Measurements from ENCODE around the gene OSBPL7. TPM values are rescaled to one million over a fixed set of nuclear protein-coding genes. Genes with fewer than 3 reads are reported as not detected.

Gene OSBPL7
- total RNA-seq, 1 experiment from 2014 or later = 0.71 TPM

DNA sequence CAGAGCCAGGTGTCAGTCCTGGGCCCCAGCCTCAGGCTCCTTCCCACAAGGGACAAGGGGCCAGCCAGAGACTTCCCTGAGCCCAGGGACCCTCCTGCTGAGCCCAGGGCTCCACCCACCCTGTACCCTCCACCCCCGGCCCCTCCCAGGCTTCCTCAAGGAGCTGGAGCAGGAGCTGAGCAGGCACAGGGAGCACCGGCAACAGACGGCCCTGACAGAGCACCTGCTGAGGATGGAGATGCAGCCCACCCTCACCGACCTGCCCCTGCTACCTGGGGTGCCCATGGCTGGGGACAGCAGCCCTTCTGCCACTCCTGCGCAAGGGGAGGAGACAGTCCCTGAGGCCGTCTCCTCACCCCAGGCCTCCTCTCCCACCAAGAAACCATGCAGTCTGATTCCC, 15.0 kb upstream of the OSBPL7 start:
- in situ Hi-C loops (cut with HindIII; ENCODE audit: low pct_unique_long_range_greater_than_20kb, low sequenced_read_pairs) = no loop called here
- DNase-seq (ENCODE audit: low read depth, low spot score) = no peak

DNA sequence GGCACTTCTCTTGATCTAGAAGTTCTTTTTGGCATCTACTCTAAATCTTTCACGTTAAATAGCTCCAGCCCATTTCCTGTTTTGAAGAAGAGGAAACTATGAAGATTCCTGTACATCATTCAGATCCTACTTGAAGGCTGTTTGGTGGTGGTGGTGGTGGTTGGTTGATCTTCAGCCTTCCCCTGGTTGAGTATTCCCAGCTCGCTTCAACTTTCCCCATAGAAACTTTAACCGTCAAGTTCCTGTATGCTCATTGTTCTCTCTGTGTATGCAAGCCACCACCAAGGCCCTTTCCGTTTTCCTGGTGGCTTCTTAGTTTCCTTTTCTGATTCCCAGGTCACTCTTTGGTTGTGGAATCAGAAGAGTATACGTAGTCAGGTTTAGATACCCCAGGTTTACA, 13.2 kb upstream of the OSBPL7 start:
- DNase-seq (ENCODE audit: low read depth, low spot score) = no peak
- in situ Hi-C loops (cut with HindIII; ENCODE audit: low pct_unique_long_range_greater_than_20kb, low sequenced_read_pairs) = no loop called here

DNA sequence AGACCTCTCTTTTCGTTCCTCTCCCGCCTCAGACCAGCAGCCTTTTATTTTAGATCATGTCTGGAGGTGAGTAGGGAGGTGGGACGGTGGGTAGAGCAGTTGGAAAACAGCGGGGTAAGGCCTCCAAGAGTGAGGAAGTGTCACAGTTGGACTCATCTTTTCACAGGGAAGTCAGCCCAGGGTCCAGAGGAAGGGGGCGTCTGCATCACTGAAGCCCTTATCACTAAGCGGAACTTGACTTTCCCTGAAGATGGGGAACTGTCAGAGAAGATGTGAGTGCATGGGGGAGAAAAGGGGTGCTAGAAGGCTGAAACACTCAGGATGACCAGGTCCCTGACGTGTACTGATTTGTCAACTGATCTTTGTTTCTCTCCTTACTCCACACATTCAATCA, 10.3 kb upstream of the OSBPL7 start:
- no peak for DNase-seq (ENCODE audit: low read depth, low spot score)
- in situ Hi-C loops (cut with HindIII; ENCODE audit: low pct_unique_long_range_greater_than_20kb, low sequenced_read_pairs) = no loop called here

- DNase-seq (ENCODE audit: low read depth, low spot score) = peak; percentile 92
- in situ Hi-C loops (cut with HindIII; ENCODE audit: low pct_unique_long_range_greater_than_20kb, low sequenced_read_pairs) = no loop called here
Observed at GRCh38 chr17:47831003-47831933, 9.7 kb upstream of the OSBPL7 start, which contains the start of the genes LRRC46 and MRPL10. Gene LRRC46 (plus strand): TSS chr17:47831670. CDS start chr17:47831990, 320 bp downstream. Gene MRPL10 (minus strand): TSS chr17:47831541. CDS start chr17:47831511, 30 bp downstream.

GRCh38 chr17:47830396-47831002, 8.9 kb upstream of the OSBPL7 start:
- in situ Hi-C loops (cut with HindIII; ENCODE audit: low pct_unique_long_range_greater_than_20kb, low sequenced_read_pairs) = no loop called here
- no peak for DNase-seq (ENCODE audit: low read depth, low spot score)

- no peak for DNase-seq (ENCODE audit: low read depth, low spot score)
- in situ Hi-C loops (cut with HindIII; ENCODE audit: low pct_unique_long_range_greater_than_20kb, low sequenced_read_pairs) = no loop called here
Observed at GRCh38 chr17:47829870-47830269, 8.3 kb upstream of the OSBPL7 start.

DNA sequence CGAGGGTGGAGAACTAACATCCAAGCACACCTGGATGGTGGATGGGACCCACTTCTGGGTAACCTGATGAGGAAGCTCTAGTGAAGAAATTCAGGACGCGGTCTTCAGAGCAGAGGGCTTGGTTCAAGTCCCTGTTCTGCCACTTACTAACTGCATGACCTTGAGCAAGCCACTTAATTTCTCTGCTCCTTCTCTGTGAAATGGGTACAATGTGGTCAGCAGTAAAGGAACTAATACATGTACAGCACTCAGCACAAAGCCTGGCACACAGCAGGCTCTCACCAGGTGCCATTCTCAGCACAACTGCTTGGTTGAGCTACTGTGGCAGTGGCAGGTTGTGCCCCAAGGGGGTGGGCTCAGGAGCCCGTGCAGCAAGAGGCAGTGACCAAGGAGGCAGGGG, 1.9 kb upstream of the OSBPL7 start:
- no peak for DNase-seq (ENCODE audit: low read depth, low spot score)

DNA sequence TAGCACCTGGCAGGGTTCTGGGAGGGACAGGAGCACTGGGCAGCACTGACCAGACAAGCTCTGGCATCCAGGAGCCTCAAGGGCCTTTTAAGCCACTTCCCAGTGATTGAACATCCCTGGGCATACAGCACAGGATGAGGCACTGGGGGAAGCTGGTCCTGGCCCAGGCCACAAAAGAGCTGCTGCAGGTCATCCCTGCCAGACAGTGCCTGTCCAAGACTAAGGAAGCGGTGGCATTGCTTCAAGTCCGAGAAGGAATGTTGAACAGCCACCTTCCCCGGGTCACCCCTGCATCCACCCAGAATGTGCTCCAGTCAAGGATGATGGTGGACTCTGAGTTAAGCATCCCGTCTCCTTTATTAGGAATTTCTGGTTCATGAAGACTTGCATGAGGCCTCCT, 1.2 kb upstream of the OSBPL7 start:
- in situ Hi-C loops (cut with HindIII; ENCODE audit: low pct_unique_long_range_greater_than_20kb, low sequenced_read_pairs) = no loop called here
- no peak for DNase-seq (ENCODE audit: low read depth, low spot score)

More for the DNA sequence above, 1.9 kb upstream of the OSBPL7 start:
- in situ Hi-C loops (cut with HindIII; ENCODE audit: low pct_unique_long_range_greater_than_20kb, low sequenced_read_pairs) = no loop called here

GRCh38 chr17:47821031-47821423, 567 bp downstream of the OSBPL7 start:
- no peak for DNase-seq (ENCODE audit: low read depth, low spot score)
- in situ Hi-C loops (cut with HindIII; ENCODE audit: low pct_unique_long_range_greater_than_20kb, low sequenced_read_pairs) = no loop called here

DNA sequence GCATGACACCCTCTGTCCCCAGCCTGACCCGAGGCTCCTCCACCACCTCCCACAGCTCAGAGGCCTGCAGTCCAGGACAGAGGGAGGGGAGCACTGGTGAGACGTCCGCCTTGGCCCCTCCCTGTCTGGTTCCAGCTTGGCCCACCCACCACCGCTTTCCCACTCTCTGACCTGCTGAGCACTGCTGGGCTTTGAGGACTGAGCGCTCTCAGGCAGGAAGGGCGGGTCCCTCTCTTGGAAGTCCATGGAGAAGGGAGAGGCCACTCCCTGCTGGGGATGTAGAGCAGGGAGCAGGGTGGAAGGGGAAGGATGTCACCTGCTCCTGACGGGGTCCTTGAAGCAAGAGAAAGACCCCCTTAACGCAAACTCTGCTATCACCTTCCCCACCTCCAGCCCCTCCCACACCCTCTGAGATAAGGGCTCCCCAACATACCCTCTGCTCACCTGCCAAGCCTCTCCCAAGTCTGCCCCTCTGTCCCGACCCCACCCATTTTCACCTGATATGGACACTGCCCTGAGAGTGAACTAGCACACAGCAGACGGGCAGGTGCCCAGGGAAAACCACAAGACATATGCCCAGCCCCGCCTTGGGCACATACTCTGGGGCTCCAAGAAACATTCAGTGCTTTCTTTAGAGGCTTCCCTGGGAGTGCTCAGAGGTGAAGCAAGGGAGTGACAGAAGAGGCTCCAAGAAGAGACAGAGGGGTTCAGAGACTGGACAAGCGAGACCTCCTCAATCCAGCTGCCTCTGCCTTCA, 1.4 kb downstream of the OSBPL7 start:
- DNase-seq (ENCODE audit: low read depth, low spot score) = no peak
- in situ Hi-C loops (cut with HindIII; ENCODE audit: low pct_unique_long_range_greater_than_20kb, low sequenced_read_pairs) = no loop called here

DNA sequence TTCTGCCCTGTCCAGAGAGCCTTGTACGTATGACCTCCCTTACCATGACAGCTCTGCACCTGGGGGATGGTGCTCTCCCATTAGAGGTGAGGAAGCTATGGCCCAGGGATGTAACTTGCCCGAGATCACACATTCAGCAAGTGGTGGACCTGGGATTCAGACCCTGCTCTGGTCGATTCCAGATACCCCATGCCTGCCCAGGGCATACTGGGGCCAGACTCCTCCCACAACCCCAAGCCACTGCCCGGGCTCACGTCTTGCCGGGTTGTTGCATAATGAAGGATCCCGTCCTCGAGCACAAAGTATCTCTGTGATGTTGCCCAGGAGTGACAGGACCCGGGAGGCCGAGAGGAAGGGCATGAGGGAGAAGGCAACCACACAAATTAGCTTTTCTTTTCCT, 2.1 kb downstream of the OSBPL7 start:
- no peak for DNase-seq (ENCODE audit: low read depth, low spot score)
- in situ Hi-C loops (cut with HindIII; ENCODE audit: low pct_unique_long_range_greater_than_20kb, low sequenced_read_pairs) = no loop called here

DNA sequence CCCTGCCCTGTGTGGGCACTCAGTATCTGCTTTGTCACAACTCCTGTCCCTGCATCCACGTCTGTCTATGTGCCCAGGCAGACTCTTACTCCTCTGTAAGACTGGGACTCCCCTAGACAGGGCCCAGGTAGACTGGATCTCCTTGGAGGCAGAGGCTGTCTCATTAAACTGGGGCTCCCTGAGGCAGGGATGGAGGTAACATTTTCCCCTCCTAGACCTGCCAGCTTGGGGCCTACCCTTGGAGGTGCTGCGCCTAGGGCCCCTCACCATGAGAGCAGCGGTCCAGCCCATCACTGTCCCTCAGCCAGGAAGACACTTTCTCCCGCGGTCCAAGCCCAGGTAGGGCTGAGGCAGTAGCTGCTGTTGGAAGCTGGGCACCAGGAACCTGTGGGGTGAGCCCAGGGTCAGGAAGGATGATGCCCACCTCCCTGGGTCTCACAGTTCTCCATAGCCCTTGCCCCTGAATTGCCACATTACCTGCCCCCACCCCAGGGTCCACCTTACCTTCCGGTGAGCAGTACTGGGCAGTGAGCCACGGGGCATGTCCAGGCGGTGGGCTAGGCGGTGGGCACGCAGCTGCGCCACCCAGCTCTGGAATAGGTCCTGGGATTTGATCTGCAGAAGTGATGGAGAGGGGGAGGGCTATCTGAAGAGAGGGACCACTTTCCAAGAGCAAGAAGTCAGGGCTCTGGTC, 3.4 kb downstream of the OSBPL7 start:
- in situ Hi-C loops (cut with HindIII; ENCODE audit: low pct_unique_long_range_greater_than_20kb, low sequenced_read_pairs) = no loop called here

GRCh38 chr17:47816947-47817346, 4.6 kb downstream of the OSBPL7 start:
- in situ Hi-C loops (cut with HindIII; ENCODE audit: low pct_unique_long_range_greater_than_20kb, low sequenced_read_pairs) = no loop called here
- no peak for DNase-seq (ENCODE audit: low read depth, low spot score)

More for the DNA sequence above, 3.4 kb downstream of the OSBPL7 start:
- DNase-seq (ENCODE audit: low read depth, low spot score) = no peak

GRCh38 chr17:47816111-47816735, 5.4 kb downstream of the OSBPL7 start:
- in situ Hi-C loops (cut with HindIII; ENCODE audit: low pct_unique_long_range_greater_than_20kb, low sequenced_read_pairs) = no loop called here
- no peak for DNase-seq (ENCODE audit: low read depth, low spot score)

- in situ Hi-C loops (cut with HindIII; ENCODE audit: low pct_unique_long_range_greater_than_20kb, low sequenced_read_pairs) = no loop called here
- DNase-seq (ENCODE audit: low read depth, low spot score) = no peak
Observed at GRCh38 chr17:47815106-47815918, 6.3 kb downstream of the OSBPL7 start.

DNA sequence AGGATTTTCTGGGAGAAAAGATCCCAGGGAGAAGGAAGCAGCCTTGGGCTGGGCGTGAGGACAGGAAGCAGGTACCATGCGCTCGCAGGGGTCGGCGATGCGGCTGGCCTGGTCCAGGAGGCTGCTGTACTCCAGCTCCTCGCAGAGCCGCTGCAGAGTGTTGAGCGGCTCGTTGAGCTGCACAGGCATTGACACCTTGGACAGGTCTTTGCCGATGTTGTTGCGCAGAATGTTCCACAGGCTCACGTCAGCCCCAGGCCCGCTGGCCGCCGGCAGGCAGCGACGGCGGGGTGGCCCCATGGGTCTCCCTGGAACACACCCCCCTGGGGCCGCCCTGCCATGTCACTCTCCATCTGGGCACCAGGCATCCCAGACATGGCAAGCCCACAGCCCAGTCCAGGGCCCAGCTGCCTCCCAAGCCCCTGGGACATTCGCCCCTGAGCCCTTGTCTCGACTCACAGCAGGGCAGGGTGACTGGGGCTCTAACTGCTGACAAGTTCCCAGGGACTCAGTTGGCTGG, 8.0 kb downstream of the OSBPL7 start:
- DNase-seq (ENCODE audit: low read depth, low spot score) = no peak
- in situ Hi-C loops (cut with HindIII; ENCODE audit: low pct_unique_long_range_greater_than_20kb, low sequenced_read_pairs) = no loop called here

Measured in SK-MEL-5 (cell line).